GM12878 (cell line): ENCODE data around the gene SUMF1. TPM values are rescaled to one million over a fixed set of nuclear protein-coding genes. Genes with fewer than 3 reads are reported as not detected.

Experiments used
- ATAC-seq: fragments of 200-7000 bp; cut with Tn5 transposase; 3 replicates; pipeline ENCODE4 v1.9.1; 2020; ENCODE audit warnings: mild to moderate bottlenecking, moderate library complexity
- BruUV-seq: library from RNA; stranded (reverse); fragments of 400-500 nt; replicated peaks from 2 replicates; lab custom pipeline; 2021; lab: Mats Ljungman, UMichigan
- CTCF ChIA-PET: fragments of 300-600 bp; sonication (Branson Sonifier 250); formaldehyde crosslinking; extraction: SDS; loops from one replicate; lab custom pipeline; 2021; ENCODE audit warnings: inconsistent platforms; lab: Yijun Ruan, JAX
- POLR2A ChIA-PET: fragments of 350-600 bp; formaldehyde crosslinking; extraction: SDS; loops from one replicate; lab custom pipeline; 2021; ENCODE audit warnings: inconsistent platforms; lab: Charles Lee
- RAD21 ChIA-PET: fragments of 300-600 bp; sonication (Branson Sonifier 250); formaldehyde crosslinking; loops from one replicate; lab custom pipeline; 2023; ENCODE audit warnings: antibody characterized with exemption; ENCODE audit not compliant: unreplicated experiment; lab: Charles Lee
- SMC1A ChIA-PET: fragments of 300-600 bp; sonication (Branson Sonifier 250); formaldehyde crosslinking; loops from one replicate; lab custom pipeline; 2023; ENCODE audit not compliant: unreplicated experiment, uncharacterized antibody; lab: Charles Lee
- DNase-seq: peaks from one replicate; pipeline ENCODE4 v3.0.0-alpha.2; 2011; ENCODE audit warnings: low read depth, low spot score
- FAIRE-seq: peaks from 3 replicates; lab custom pipeline; 2011; peaks lifted over from hg19 to GRCh38; lab: Jason Lieb, UNC
- H2AFZ ChIP-seq: 2 replicates; pipeline ENCODE4 v1.6.0; 2011; ENCODE audit warnings: low read depth, low read length, control low read depth; ENCODE audit not compliant: control insufficient read depth
- H3K27ac ChIP-seq: 2 replicates; pipeline ENCODE4 v1.5.1; 2011; ENCODE audit warnings: control low read depth; ENCODE audit not compliant: control insufficient read depth, insufficient read depth
- H3K27me3 ChIP-seq, 2 experiments: replicated peaks in 1 of 2; 2 replicates each; pipeline versions ENCODE4 v1.6.0 to v1.6.1; 2011; ENCODE audit warnings: low read length in 1 of 2; ENCODE audit not compliant: control insufficient read depth in 2 of 2, insufficient read depth in 2 of 2
- H3K36me3 ChIP-seq, 2 experiments: 2 replicates each; pipeline ENCODE4 v1.5.1; 2011; ENCODE audit warnings: low read length in 1 of 2; ENCODE audit not compliant: control insufficient read depth in 2 of 2, insufficient read depth in 2 of 2
- H3K4me1 ChIP-seq: 2 replicates; pipeline ENCODE4 v1.6.1; 2011; ENCODE audit warnings: mild to moderate bottlenecking, low read length, moderate library complexity, mixed read lengths; ENCODE audit not compliant: control insufficient read depth, insufficient read depth
- H3K4me2 ChIP-seq: 2 replicates; pipeline ENCODE4 v1.6.0; 2011; ENCODE audit warnings: control low read depth; ENCODE audit not compliant: control insufficient read depth, insufficient read depth
- H3K4me3 ChIP-seq: fragments of 200-600 bp; sonication (generic); 2 replicates; pipeline ENCODE4 v1.5.1; 2016
- H3K79me2 ChIP-seq: 2 replicates; pipeline ENCODE4 v1.6.0; 2011; ENCODE audit warnings: low read length; ENCODE audit not compliant: control insufficient read depth, insufficient read depth
- H3K9ac ChIP-seq: 2 replicates; pipeline ENCODE4 v1.8.0; 2011; ENCODE audit warnings: low read length, control low read depth, mixed read lengths; ENCODE audit not compliant: control insufficient read depth, insufficient read depth
- H3K9me3 ChIP-seq: replicated peaks from 3 replicates; pipeline ENCODE4 v1.5.1; 2011; ENCODE audit warnings: mild to moderate bottlenecking, low read length; ENCODE audit not compliant: control insufficient read depth, insufficient read depth
- H4K20me1 ChIP-seq: 2 replicates; pipeline ENCODE4 v1.6.0; 2011; ENCODE audit not compliant: control insufficient read depth, insufficient read depth
- CBFB ChIP-seq: IDR thresholded peaks from 2 replicates; pipeline ENCODE4 v1.6.1; 2016; ENCODE audit warnings: antibody characterized with exemption, low read depth
- FOXM1 ChIP-seq: IDR thresholded peaks from 2 replicates; pipeline ENCODE4 v1.6.1; 2012; ENCODE audit warnings: low read depth, mild to moderate bottlenecking, inconsistent platforms, low read length, moderate library complexity
- NBN ChIP-seq: fragments of 450-650 bp; IDR thresholded peaks from 2 replicates; pipeline ENCODE4 v1.6.1; 2016
- RAD21 ChIP-seq: IDR thresholded peaks from 2 replicates; pipeline ENCODE4 v1.6.1; 2011; ENCODE audit warnings: mild to moderate bottlenecking, low read depth, low read length, moderate library complexity; ENCODE audit not compliant: insufficient read depth
- RBBP5 ChIP-seq: fragments of 200-600 bp; sonication (generic); conservative IDR thresholded peaks from 2 replicates; pipeline ENCODE4 v1.6.1; 2016
- RUNX3 ChIP-seq: IDR thresholded peaks from 2 replicates; pipeline ENCODE4 v1.6.1; 2012; ENCODE audit warnings: low read length, inconsistent platforms
- SKIL ChIP-seq: fragments of 450-650 bp; IDR thresholded peaks from 2 replicates; pipeline ENCODE4 v1.6.1; 2017; ENCODE audit warnings: mild to moderate bottlenecking, low read depth, inconsistent platforms; ENCODE audit not compliant: poor library complexity, severe bottlenecking
- WRNIP1 ChIP-seq: IDR thresholded peaks from 2 replicates; pipeline ENCODE4 v1.6.1; 2011; ENCODE audit warnings: low read depth, low read length, improper control_type of control experiment, borderline replicate concordance
- ZNF622 ChIP-seq: fragments of 450-650 bp; IDR thresholded peaks from 2 replicates; pipeline ENCODE4 v1.6.1; 2017; ENCODE audit warnings: mild to moderate bottlenecking, inconsistent platforms
- WGBS: methylation state at CpG from one replicate; pipeline ENCODE4 v1.1.6; 2016; ENCODE audit warnings: low lambda C conversion rate; ENCODE audit not compliant: insufficient replicate concordance, insufficient coverage; ENCODE audit errors: missing lambda C conversion rate; 5-methylcytosine and 5-hydroxymethylcytosine counted together
- in situ Hi-C: fragments of 300-500 bp; cut with MboI; formaldehyde crosslinking; loops from 9 replicates; pipeline ENCODE4 v1.14.3; 2018; ENCODE audit warnings: mixed read lengths
- intact Hi-C: fragments of 100-400 bp; cut with micrococcal nuclease; formaldehyde crosslinking; loops from one replicate; pipeline ENCODE4 v1.14.2; 2022; ENCODE audit not compliant: unreplicated experiment
- polyA plus RNA-seq, 11 experiments: library from polyadenylated mRNA; depleted of rRNA in 4 of 11; unstranded in 6 of 11; stranded (reverse) in 5 of 11; fragments of >200 nt; fragmentation: Nextera tagmentation in 4 of 11; fragmentation: Illumina TruSeq in 1 of 11; extraction: Ambion mirVana in 4 of 11; extraction: Trizol in 1 of 11; gene quantifications; 1 replicate in 1 of 11; 2 replicates in 10 of 11; pipeline versions ENCODE4 v1.2.1 to v1.2.3, GENCODE V29; 2011 to 2016; ENCODE audit warnings: inconsistent platforms in 2 of 11, missing spikeins in 2 of 11, low read depth in 1 of 11
- total RNA-seq, 4 experiments: library from RNA; depleted of rRNA in 3 of 4; stranded (reverse); fragments of >200 nt in 3 of 4; fragmentation: Illumina TruSeq in 1 of 4; extraction: Trizol in 1 of 4; gene quantifications; 2 replicates each; pipeline versions ENCODE4 v1.2.1 to v1.2.3, GENCODE V29; 2013 to 2021

Gene SUMF1
- total and polyA plus RNA-seq, 10 of the 15 experiments (the other 5 are each of a cell fraction or from before 2014, with no cell fraction given) = 3.2 to 14.3 (median 8.5) TPM

GRCh38 chr3:4351164-4351855, 115.8 kb downstream of the SUMF1 start:
- in situ Hi-C loops = loop anchor here (5.0 to 10.0 kb wide), 2 partner anchors 286 to 713 kb away; no protein-coding TSS in a partner anchor
- no peak for FAIRE-seq

More at GRCh38 chr3:4351164-4351855, 115.8 kb downstream of the SUMF1 start:
- SMC1A ChIA-PET = interaction anchor here (0.6 to 5.1 kb wide), 53 partner anchors 9 to 1850 kb away, joined by 3 to 102 read pairs (median 5); partner anchors contain the start of genes ITPR1 and SUMF1
- no peaks in the 10 kb centered on the region for H3K79me2 ChIP-seq
- RAD21 ChIA-PET = interaction anchor here (0.6 to 5.1 kb wide), 34 partner anchors 8 to 706 kb away, joined by 3 to 105 read pairs (median 4); partner anchors contain the start of gene ITPR1
- no peaks in the 10 kb centered on the region for H3K4me1 ChIP-seq
- DNase-seq (no peak), ATAC-seq (peak; percentile 38)
- H4K20me1 ChIP-seq = no peaks in the 10 kb centered on the region
- 0 out of 2 replicates have a peak, but pooled peaks have one; percentile 0 for TF ChIP-seq NBN
- no peak for TF ChIP-seq WRNIP1
- no peak for TF ChIP-seq RBBP5
- TF ChIP-seq RUNX3 = no peak
- TF ChIP-seq RAD21 = 0 out of 2 replicates have a peak, but pooled peaks have one; percentile 0
- 0 out of 2 replicates have a peak, but pooled peaks have one; percentile 0 for TF ChIP-seq FOXM1
- TF ChIP-seq ZNF622 = no peak
- TF ChIP-seq SKIL = peak; percentile 6
- 0 out of 2 replicates have a peak, but pooled peaks have one; percentile 8 for TF ChIP-seq CBFB
- H3K36me3 ChIP-seq = no peaks in the 10 kb centered on the region
- BruUV-seq = no TSS peak
- H3K27ac ChIP-seq = no peak overlapping the region
- CTCF ChIA-PET = interaction anchor here (0.6 to 10.4 kb wide), 63 partner anchors 10 to 1152 kb away, joined by 3 to 226 read pairs (median 4); partner anchors contain the start of gene ITPR1
- intact Hi-C loops = loop anchor here (1.0 to 10.0 kb wide), 5 partner anchors 141 to 703 kb away; partner anchors contain the start of gene ITPR1
- no peaks in the 10 kb centered on the region for H3K9me3 ChIP-seq
- no peak overlapping the region for H3K4me3 ChIP-seq
- 0 out of 2 replicates have a peak overlapping the region, but pooled peaks have one; percentile 23 for H3K4me2 ChIP-seq
- WGBS = 56% methylated on average over 11 of the region's 11 CpGs
- POLR2A ChIA-PET = interaction anchor here (0.8 to 1.0 kb wide), 2 partner anchors 144 to 283 kb away, joined by 3 read pairs; no protein-coding TSS in a partner anchor
- no peaks in the 10 kb centered on the region for H3K27me3 ChIP-seq
- no peak overlapping the region for H3K9ac ChIP-seq
- H2AFZ ChIP-seq = 0 out of 2 replicates have a peak overlapping the region, but pooled peaks have one; percentile 25
